DMS114 treated with DMSO at 0.1 percent for 48 hours (cell line): ENCODE measurements around the gene PDGFA.

Experiments
- DNase-seq: peaks from one replicate; lab custom pipeline; 2025; ENCODE audit not compliant: unreplicated experiment; lab: John Stamatoyannopoulos, UW

The PDGFA gene

GRCh38 chr7:519484-520390, at the start of gene PDGFA:
Gene PDGFA, minus strand, starts transcription at chr7:519846. Its CDS starts 845 bp downstream, at chr7:519001.
- DNase-seq = peak; percentile 36

GRCh38 chr7:568031-568951, 48.6 kb upstream of the PDGFA start:
- no peak for DNase-seq

- DNase-seq = no peak
Measured at GRCh38 chr7:567305-567883, 47.7 kb upstream of the PDGFA start.

GRCh38 chr7:566100-566499, 46.5 kb upstream of the PDGFA start:
- DNase-seq = no peak

GRCh38 chr7:564176-564865, 44.7 kb upstream of the PDGFA start:
- DNase-seq = no peak

- no peak for DNase-seq
Measured at GRCh38 chr7:563629-564170, 44.1 kb upstream of the PDGFA start.

- DNase-seq = no peak
Measured at GRCh38 chr7:562789-563628, 43.4 kb upstream of the PDGFA start.

- DNase-seq = no peak
Measured at GRCh38 chr7:562374-562675, 42.7 kb upstream of the PDGFA start.

- no peak for DNase-seq
Measured at GRCh38 chr7:561631-562373, 42.2 kb upstream of the PDGFA start.

- no peak for DNase-seq
Measured at GRCh38 chr7:560966-561630, 41.5 kb upstream of the PDGFA start.

- no peak for DNase-seq
Measured at GRCh38 chr7:559396-559705, 39.7 kb upstream of the PDGFA start.

GRCh38 chr7:557558-557881, 37.9 kb upstream of the PDGFA start:
- DNase-seq = no peak

GRCh38 chr7:556837-557557, 37.4 kb upstream of the PDGFA start:
- no peak for DNase-seq

- no peak for DNase-seq
Measured at GRCh38 chr7:556291-556826, 36.7 kb upstream of the PDGFA start.

GRCh38 chr7:555551-556160, 36.0 kb upstream of the PDGFA start:
- DNase-seq = no peak

- DNase-seq = no peak
Measured at GRCh38 chr7:553636-554111, 34.0 kb upstream of the PDGFA start.

- DNase-seq = no peak
Measured at GRCh38 chr7:552868-553635, 33.4 kb upstream of the PDGFA start.
